Measurements from ENCODE around the gene MMP24. TPM values are rescaled to one million over a fixed set of nuclear protein-coding genes. Genes with fewer than 3 reads are reported as not detected.

The MMP24 gene
- total and polyA plus RNA-seq, 2 experiments from 2014 or later: 2.0 to 27.3 TPM

- peaks cover 6% of the 10 kb centered on the region; the same call in 1 of the 2 replicates for H3K4me1 ChIP-seq (ENCODE audit: insufficient read depth)
- H3K9me3 Mint-ChIP-seq: no peaks in the 10 kb centered on the region; the same call in 2 of the 3 replicates
- ATAC-seq: no peak
- H3K4me2 ChIP-seq: no peak overlapping the region
- H3K36me3 Mint-ChIP-seq (ENCODE audit: low read depth): peaks cover 29% of the 10 kb centered on the region
- H3K27ac ChIP-seq (ENCODE audit: low read depth): no peak overlapping the region
- no peak overlapping the region for H3K27ac Mint-ChIP-seq
- no peak for TF ChIP-seq CREB1 (CRISPR knock-in tag; IDR thresholded peaks at IDR 0.05; ENCODE audit: low read depth)
- no peak for TF ChIP-seq EZH2phosphoT487 (IDR thresholded peaks at IDR 0.05; ENCODE audit: unreplicated experiment)
- TF ChIP-seq EZH2 (IDR thresholded peaks at IDR 0.05; ENCODE audit: low read depth, unreplicated experiment): no peak
- TF ChIP-seq, protein P1, sequence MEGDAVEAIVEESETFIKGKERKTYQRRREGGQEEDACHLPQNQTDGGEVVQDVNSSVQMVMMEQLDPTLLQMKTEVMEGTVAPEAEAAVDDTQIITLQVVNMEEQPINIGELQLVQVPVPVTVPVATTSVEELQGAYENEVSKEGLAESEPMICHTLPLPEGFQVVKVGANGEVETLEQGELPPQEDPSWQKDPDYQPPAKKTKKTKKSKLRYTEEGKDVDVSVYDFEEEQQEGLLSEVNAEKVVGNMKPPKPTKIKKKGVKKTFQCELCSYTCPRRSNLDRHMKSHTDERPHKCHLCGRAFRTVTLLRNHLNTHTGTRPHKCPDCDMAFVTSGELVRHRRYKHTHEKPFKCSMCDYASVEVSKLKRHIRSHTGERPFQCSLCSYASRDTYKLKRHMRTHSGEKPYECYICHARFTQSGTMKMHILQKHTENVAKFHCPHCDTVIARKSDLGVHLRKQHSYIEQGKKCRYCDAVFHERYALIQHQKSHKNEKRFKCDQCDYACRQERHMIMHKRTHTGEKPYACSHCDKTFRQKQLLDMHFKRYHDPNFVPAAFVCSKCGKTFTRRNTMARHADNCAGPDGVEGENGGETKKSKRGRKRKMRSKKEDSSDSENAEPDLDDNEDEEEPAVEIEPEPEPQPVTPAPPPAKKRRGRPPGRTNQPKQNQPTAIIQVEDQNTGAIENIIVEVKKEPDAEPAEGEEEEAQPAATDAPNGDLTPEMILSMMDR (conservative IDR thresholded peaks at IDR 0.05; ENCODE audit: low read depth in 2 of 2): no peak
- no peak for TF ChIP-seq ZNF114 (CRISPR knock-in tag; IDR thresholded peaks at IDR 0.05)
- TF ChIP-seq, protein P2, sequence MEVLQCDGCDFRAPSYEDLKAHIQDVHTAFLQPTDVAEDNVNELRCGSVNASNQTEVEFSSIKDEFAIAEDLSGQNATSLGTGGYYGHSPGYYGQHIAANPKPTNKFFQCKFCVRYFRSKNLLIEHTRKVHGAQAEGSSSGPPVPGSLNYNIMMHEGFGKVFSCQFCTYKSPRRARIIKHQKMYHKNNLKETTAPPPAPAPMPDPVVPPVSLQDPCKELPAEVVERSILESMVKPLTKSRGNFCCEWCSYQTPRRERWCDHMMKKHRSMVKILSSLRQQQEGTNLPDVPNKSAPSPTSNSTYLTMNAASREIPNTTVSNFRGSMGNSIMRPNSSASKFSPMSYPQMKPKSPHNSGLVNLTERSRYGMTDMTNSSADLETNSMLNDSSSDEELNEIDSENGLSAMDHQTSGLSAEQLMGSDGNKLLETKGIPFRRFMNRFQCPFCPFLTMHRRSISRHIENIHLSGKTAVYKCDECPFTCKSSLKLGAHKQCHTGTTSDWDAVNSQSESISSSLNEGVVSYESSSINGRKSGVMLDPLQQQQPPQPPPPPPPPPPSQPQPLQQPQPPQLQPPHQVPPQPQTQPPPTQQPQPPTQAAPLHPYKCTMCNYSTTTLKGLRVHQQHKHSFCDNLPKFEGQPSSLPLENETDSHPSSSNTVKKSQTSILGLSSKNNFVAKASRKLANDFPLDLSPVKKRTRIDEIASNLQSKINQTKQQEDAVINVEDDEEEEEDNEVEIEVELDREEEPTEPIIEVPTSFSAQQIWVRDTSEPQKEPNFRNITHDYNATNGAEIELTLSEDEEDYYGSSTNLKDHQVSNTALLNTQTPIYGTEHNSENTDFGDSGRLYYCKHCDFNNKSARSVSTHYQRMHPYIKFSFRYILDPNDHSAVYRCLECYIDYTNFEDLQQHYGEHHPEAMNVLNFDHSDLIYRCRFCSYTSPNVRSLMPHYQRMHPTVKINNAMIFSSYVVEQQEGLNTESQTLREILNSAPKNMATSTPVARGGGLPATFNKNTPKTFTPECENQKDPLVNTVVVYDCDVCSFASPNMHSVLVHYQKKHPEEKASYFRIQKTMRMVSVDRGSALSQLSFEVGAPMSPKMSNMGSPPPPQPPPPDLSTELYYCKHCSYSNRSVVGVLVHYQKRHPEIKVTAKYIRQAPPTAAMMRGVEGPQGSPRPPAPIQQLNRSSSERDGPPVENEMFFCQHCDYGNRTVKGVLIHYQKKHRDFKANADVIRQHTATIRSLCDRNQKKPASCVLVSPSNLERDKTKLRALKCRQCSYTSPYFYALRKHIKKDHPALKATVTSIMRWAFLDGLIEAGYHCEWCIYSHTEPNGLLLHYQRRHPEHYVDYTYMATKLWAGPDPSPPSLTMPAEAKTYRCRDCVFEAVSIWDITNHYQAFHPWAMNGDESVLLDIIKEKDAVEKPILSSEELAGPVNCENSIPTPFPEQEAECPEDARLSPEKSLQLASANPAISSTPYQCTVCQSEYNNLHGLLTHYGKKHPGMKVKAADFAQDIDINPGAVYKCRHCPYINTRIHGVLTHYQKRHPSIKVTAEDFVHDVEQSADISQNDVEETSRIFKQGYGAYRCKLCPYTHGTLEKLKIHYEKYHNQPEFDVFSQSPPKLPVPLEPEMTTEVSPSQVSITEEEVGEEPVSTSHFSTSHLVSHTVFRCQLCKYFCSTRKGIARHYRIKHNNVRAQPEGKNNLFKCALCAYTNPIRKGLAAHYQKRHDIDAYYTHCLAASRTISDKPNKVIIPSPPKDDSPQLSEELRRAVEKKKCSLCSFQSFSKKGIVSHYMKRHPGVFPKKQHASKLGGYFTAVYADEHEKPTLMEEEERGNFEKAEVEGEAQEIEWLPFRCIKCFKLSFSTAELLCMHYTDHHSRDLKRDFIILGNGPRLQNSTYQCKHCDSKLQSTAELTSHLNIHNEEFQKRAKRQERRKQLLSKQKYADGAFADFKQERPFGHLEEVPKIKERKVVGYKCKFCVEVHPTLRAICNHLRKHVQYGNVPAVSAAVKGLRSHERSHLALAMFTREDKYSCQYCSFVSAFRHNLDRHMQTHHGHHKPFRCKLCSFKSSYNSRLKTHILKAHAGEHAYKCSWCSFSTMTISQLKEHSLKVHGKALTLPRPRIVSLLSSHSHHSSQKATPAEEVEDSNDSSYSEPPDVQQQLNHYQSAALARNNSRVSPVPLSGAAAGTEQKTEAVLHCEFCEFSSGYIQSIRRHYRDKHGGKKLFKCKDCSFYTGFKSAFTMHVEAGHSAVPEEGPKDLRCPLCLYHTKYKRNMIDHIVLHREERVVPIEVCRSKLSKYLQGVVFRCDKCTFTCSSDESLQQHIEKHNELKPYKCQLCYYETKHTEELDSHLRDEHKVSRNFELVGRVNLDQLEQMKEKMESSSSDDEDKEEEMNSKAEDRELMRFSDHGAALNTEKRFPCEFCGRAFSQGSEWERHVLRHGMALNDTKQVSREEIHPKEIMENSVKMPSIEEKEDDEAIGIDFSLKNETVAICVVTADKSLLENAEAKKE (CRISPR knock-in tag; IDR thresholded peaks at IDR 0.05): no peak
- no peak for TF ChIP-seq ZNF331 (CRISPR knock-in tag; IDR thresholded peaks at IDR 0.05; ENCODE audit: low read depth)
- TF ChIP-seq REST (IDR thresholded peaks at IDR 0.05; ENCODE audit: unreplicated experiment): no peak
- TF ChIP-seq ETS1 (IDR thresholded peaks at IDR 0.05): no peak
- no peak for TF ChIP-seq NANOG (IDR thresholded peaks at IDR 0.05; ENCODE audit: borderline replicate concordance)
- TF ChIP-seq JUNB (IDR thresholded peaks at IDR 0.05; ENCODE audit: unreplicated experiment): no peak
- no peak for TF ChIP-seq STAT1 (IDR thresholded peaks at IDR 0.05; ENCODE audit: unreplicated experiment)
- peaks cover 15% of the 10 kb centered on the region for H3K4me1 Mint-ChIP-seq
- peak overlapping the region; percentile 91 for H3K4me3 Mint-ChIP-seq
- H4K20me1 ChIP-seq (replicated peaks; ENCODE audit: insufficient read depth): peaks cover 16% of the 10 kb centered on the region; the same call in 1 of the 2 replicates
- peaks cover 20% of the 10 kb centered on the region for H3K27me3 Mint-ChIP-seq (ENCODE audit: insufficient read depth, low read depth, poor library complexity)
- no peak for DNase-seq (ENCODE audit: low spot score)
- H3K36me3 ChIP-seq (ENCODE audit: insufficient read depth): peaks cover 14% of the 10 kb centered on the region
- H2AFZ ChIP-seq: no peak overlapping the region
- H3K4me3 ChIP-seq: no peak overlapping the region
- H3F3A ChIP-seq (replicated peaks; ENCODE audit: low read depth): peaks cover 13% of the 10 kb centered on the region; the same call in 1 of the 2 replicates
- no peaks in the 10 kb centered on the region for H3K9me2 ChIP-seq (ENCODE audit: insufficient read depth)
- peaks cover 30% of the 10 kb centered on the region for H3K79me2 ChIP-seq (replicated peaks; ENCODE audit: insufficient read depth)
- H3K27me3 ChIP-seq (ENCODE audit: insufficient read depth): no peaks in the 10 kb centered on the region
Observed at GRCh38 chr20:35286077-35286898, 59.8 kb downstream of the MMP24 start.

Measured in GM23338 (cell line).